Coronary artery (tissue), 2 donors: ENCODE results near the gene TAF11.
"Not testable (repeated sequence)": the region's sequence is repeated elsewhere in the genome, so short reads cannot be mapped to it uniquely, and the experiment has no call there.

Source experiments
- DNase-seq: peaks from one replicate; pipeline ENCODE4 v3.0.0-alpha.2; 2017; ENCODE audit warnings: low spot score
- H3K27ac ChIP-seq, 2 donors: fragments of 200-600 bp; sonication (generic); one replicate each; pipeline ENCODE4 v1.5.1; 2016 to 2019
- H3K4me3 ChIP-seq: fragments of 200-600 bp; sonication (generic); 2 replicates; pipeline ENCODE4 v1.5.1; 2016; ENCODE audit warnings: mild to moderate bottlenecking, moderate library complexity
- CTCF ChIP-seq: fragments of 200-600 bp; sonication (generic); IDR thresholded peaks from one replicate; pipeline ENCODE4 v1.5.1; 2019; ENCODE audit warnings: antibody characterized with exemption

The TAF11 gene

GRCh38 chr6:34891296-34891695, 3.5 kb upstream of the TAF11 start:
- H3K4me3 ChIP-seq = peak overlapping the region; percentile 86
- DNase-seq = no peak
- peak overlapping the region in 1 of 2 donors; percentile 9 for H3K27ac ChIP-seq
- TF ChIP-seq CTCF = no peak

- no peak for DNase-seq
- Histone ChIP-seq H3K27ac (peak overlapping the region in 1 of 2 donors; percentile 44), H3K4me3 (peak overlapping the region; percentile 86)
- no peak for TF ChIP-seq CTCF
These were observed 2.7 kb upstream of the TAF11 start for GRCh38 chr6:34890533-34890925.

- Histone ChIP-seq H3K4me3 (peak within 1 kb of the TSS; percentile 86), H3K27ac (peak within 1 kb of the TSS; percentile 61 to 80)
- DNase-seq = peak; percentile 84
- no peak for TF ChIP-seq CTCF
These were observed 1.2 kb upstream of the TAF11 start, which contains the start of gene ANKS1A for GRCh38 chr6:34888874-34889555. Gene ANKS1A (plus strand): TSS chr6:34889255. CDS start chr6:34889403, 148 bp downstream.

GRCh38 chr6:34888514-34888856, 643 bp upstream of the TAF11 start:
- no peak for DNase-seq
- no peak for TF ChIP-seq CTCF
- Histone ChIP-seq H3K27ac (peak overlapping the region; percentile 61 to 80), H3K4me3 (peak overlapping the region; percentile 86)

GRCh38 chr6:34885837-34886236, 2.0 kb downstream of the TAF11 start:
- H3K4me3 ChIP-seq, DNase-seq, H3K27ac ChIP-seq: not testable (repeated sequence)

GRCh38 chr6:34884996-34885395, 2.8 kb downstream of the TAF11 start:
- DNase-seq = no peak
- TF ChIP-seq CTCF = no peak
- no peak overlapping the region for H3K4me3 ChIP-seq
- H3K27ac ChIP-seq = no peak overlapping the region

GRCh38 chr6:34884073-34884472, 3.8 kb downstream of the TAF11 start:
- not testable (repeated sequence) for DNase-seq

GRCh38 chr6:34877869-34878485, 9.9 kb downstream of the TAF11 start:
- Histone ChIP-seq H3K4me3 (no peak overlapping the region), H3K27ac (no peak overlapping the region)
- TF ChIP-seq CTCF = no peak
- DNase-seq = no peak

More at GRCh38 chr6:34884073-34884472, 3.8 kb downstream of the TAF11 start:
- not testable (repeated sequence) for H3K27ac ChIP-seq, H3K4me3 ChIP-seq
